Skeletal muscle satellite cell (primary cell): ENCODE results near the gene ATF6B.
"Not testable (repeated sequence)": the region's sequence is repeated elsewhere in the genome, so short reads cannot be mapped to it uniquely, and the experiment has no call there.

Experiments used
- H3K27me3 ChIP-seq: 2 replicates; pipeline ENCODE4 v1.7.0; 2013; ENCODE audit warnings: low read length; ENCODE audit not compliant: control insufficient read depth, insufficient read depth
- H3K36me3 ChIP-seq: 2 replicates; pipeline ENCODE4 v1.7.0; 2013; ENCODE audit warnings: mild to moderate bottlenecking, control low read depth, low read length; ENCODE audit not compliant: insufficient read depth
- H3K4me1 ChIP-seq: 2 replicates; pipeline ENCODE4 v1.7.0; 2013; ENCODE audit warnings: low read length; ENCODE audit not compliant: control insufficient read depth, insufficient read depth
- H3K4me2 ChIP-seq: 2 replicates; pipeline ENCODE4 v1.7.0; 2013; ENCODE audit warnings: mild to moderate bottlenecking, low read length
- H3K4me3 ChIP-seq: 2 replicates; pipeline ENCODE4 v1.7.0; 2013; ENCODE audit warnings: low read length
- H3K9ac ChIP-seq: 2 replicates; pipeline ENCODE4 v1.7.0; 2013; ENCODE audit warnings: mild to moderate bottlenecking, low read depth, low read length, moderate library complexity
- H3K9me3 ChIP-seq: replicated peaks from 2 replicates; pipeline ENCODE4 v1.7.0; 2013; ENCODE audit warnings: mild to moderate bottlenecking, control low read depth, low read length

The ATF6B gene

GRCh38 chr6:32110632-32111031, 17.4 kb downstream of the ATF6B start:
- Histone ChIP-seq H3K9ac (no peak overlapping the region), H3K4me1 (peaks cover 48% of the 10 kb centered on the region), H3K9me3 (no peaks in the 10 kb centered on the region), H3K36me3 (peaks cover 2% of the 10 kb centered on the region), H3K27me3 (peaks cover 33% of the 10 kb centered on the region), H3K4me3 (no peak overlapping the region), H3K4me2 (no peak overlapping the region)

- Histone ChIP-seq H3K4me3 (no peak overlapping the region), H3K4me1 (peaks cover 40% of the 10 kb centered on the region), H3K9ac (no peak overlapping the region), H3K27me3 (peaks cover 33% of the 10 kb centered on the region), H3K9me3 (no peaks in the 10 kb centered on the region), H3K4me2 (no peak overlapping the region), H3K36me3 (no peaks in the 10 kb centered on the region)
These were observed 18.3 kb downstream of the ATF6B start for GRCh38 chr6:32109765-32110160.

GRCh38 chr6:32109114-32109764, 18.8 kb downstream of the ATF6B start, which contains the start of gene TNXB:
Gene TNXB (minus strand): TSS chr6:32109338. CDS start chr6:32098198, 11,140 bp downstream.
- H3K4me2 ChIP-seq: peak within 1 kb of the TSS; percentile 69
- peaks cover 35% of the 10 kb centered on the region for H3K4me1 ChIP-seq
- H3K36me3 ChIP-seq: no peaks in the 10 kb centered on the region
- H3K9ac ChIP-seq: no peak within 1 kb of the TSS
- no peak within 1 kb of the TSS for H3K4me3 ChIP-seq
- H3K27me3 ChIP-seq: peaks cover 36% of the 10 kb centered on the region
- no peaks in the 10 kb centered on the region for H3K9me3 ChIP-seq

GRCh38 chr6:32108727-32109113, 19.3 kb downstream of the ATF6B start:
- H3K27me3 ChIP-seq: peaks cover 40% of the 10 kb centered on the region
- H3K4me2 ChIP-seq: peak overlapping the region; percentile 69
- H3K4me1 ChIP-seq: peaks cover 31% of the 10 kb centered on the region
- no peak overlapping the region for H3K4me3 ChIP-seq
- no peaks in the 10 kb centered on the region for H3K9me3 ChIP-seq
- no peak overlapping the region for H3K9ac ChIP-seq
- H3K36me3 ChIP-seq: no peaks in the 10 kb centered on the region

- Histone ChIP-seq H3K4me2 (peak overlapping the region; percentile 69), H3K9me3 (no peaks in the 10 kb centered on the region), H3K4me3 (peak overlapping the region; percentile 12), H3K36me3 (no peaks in the 10 kb centered on the region), H3K4me1 (peaks cover 26% of the 10 kb centered on the region), H3K27me3 (peaks cover 40% of the 10 kb centered on the region), H3K9ac (no peak overlapping the region)
These were observed 19.9 kb downstream of the ATF6B start for GRCh38 chr6:32108094-32108627.

GRCh38 chr6:32107406-32107805, 20.6 kb downstream of the ATF6B start:
- H3K9me3 ChIP-seq: no peaks in the 10 kb centered on the region
- peak overlapping the region; percentile 69 for H3K4me2 ChIP-seq
- H3K4me3 ChIP-seq: no peak overlapping the region
- no peaks in the 10 kb centered on the region for H3K36me3 ChIP-seq
- peaks cover 40% of the 10 kb centered on the region for H3K27me3 ChIP-seq
- H3K4me1 ChIP-seq: peaks cover 23% of the 10 kb centered on the region
- no peak overlapping the region for H3K9ac ChIP-seq

- no peak overlapping the region for H3K9ac ChIP-seq
- peaks cover 41% of the 10 kb centered on the region for H3K27me3 ChIP-seq
- no peaks in the 10 kb centered on the region for H3K36me3 ChIP-seq
- H3K4me2 ChIP-seq: no peak overlapping the region
- H3K9me3 ChIP-seq: no peaks in the 10 kb centered on the region
- no peak overlapping the region for H3K4me3 ChIP-seq
- H3K4me1 ChIP-seq: peaks cover 23% of the 10 kb centered on the region
These were observed 22.6 kb downstream of the ATF6B start for GRCh38 chr6:32105433-32105832.

GRCh38 chr6:32102255-32102654, 25.8 kb downstream of the ATF6B start:
- H3K4me2 ChIP-seq: no peak overlapping the region
- no peaks in the 10 kb centered on the region for H3K36me3 ChIP-seq
- peaks cover 42% of the 10 kb centered on the region for H3K27me3 ChIP-seq
- H3K4me1 ChIP-seq: peaks cover 4% of the 10 kb centered on the region
- no peak overlapping the region for H3K9ac ChIP-seq
- no peaks in the 10 kb centered on the region for H3K9me3 ChIP-seq
- H3K4me3 ChIP-seq: no peak overlapping the region

- H3K4me2 ChIP-seq, H3K4me3 ChIP-seq, H3K9ac ChIP-seq, H3K9me3 ChIP-seq, H3K36me3 ChIP-seq: not testable (repeated sequence)
- Histone ChIP-seq H3K27me3 (peaks cover 52% of the 10 kb centered on the region), H3K4me1 (peaks cover 12% of the 10 kb centered on the region)
These were observed 27.8 kb downstream of the ATF6B start for GRCh38 chr6:32100251-32100650.

GRCh38 chr6:32097364-32097763, 30.7 kb downstream of the ATF6B start:
- H3K9ac ChIP-seq: no peak overlapping the region
- H3K4me1 ChIP-seq: peaks cover 26% of the 10 kb centered on the region
- no peak overlapping the region for H3K4me2 ChIP-seq
- H3K36me3 ChIP-seq: no peaks in the 10 kb centered on the region
- H3K27me3 ChIP-seq: peaks cover 54% of the 10 kb centered on the region
- no peaks in the 10 kb centered on the region for H3K9me3 ChIP-seq
- no peak overlapping the region for H3K4me3 ChIP-seq

- Histone ChIP-seq H3K9ac (no peak overlapping the region), H3K27me3 (peaks cover 57% of the 10 kb centered on the region), H3K4me2 (peak overlapping the region; percentile 53), H3K4me3 (peak overlapping the region; percentile 45), H3K9me3 (no peaks in the 10 kb centered on the region), H3K4me1 (peaks cover 31% of the 10 kb centered on the region), H3K36me3 (no peaks in the 10 kb centered on the region)
These were observed 31.4 kb downstream of the ATF6B start for GRCh38 chr6:32096394-32097258.
